H1 (cell line): ENCODE measurements around the gene POPDC2. TPM values are rescaled to one million over a fixed set of nuclear protein-coding genes. Genes with fewer than 3 reads are reported as not detected.

Source experiments
- CTCF ChIA-PET: fragments of 300-600 bp; sonication (Branson Sonifier 250); formaldehyde crosslinking; loops from one replicate; lab custom pipeline; 2021; ENCODE audit not compliant: partially characterized antibody; lab: Charles Lee
- POLR2A ChIA-PET: fragments of 300-600 bp; sonication (Branson Sonifier 250); formaldehyde crosslinking; loops from one replicate; lab custom pipeline; 2021; ENCODE audit warnings: inconsistent platforms; ENCODE audit not compliant: partially characterized antibody; lab: Charles Lee
- DNase-seq, 2 experiments: peaks; one replicate each; pipeline versions ENCODE4 v3.0.0 to v3.0.0-alpha.2; 2010 to 2022; ENCODE audit warnings: low spot score in 2 of 2, low read depth in 1 of 2, mixed read lengths in 1 of 2
- FAIRE-seq: peaks from 2 replicates; lab custom pipeline; 2011; peaks lifted over from hg19 to GRCh38; lab: Jason Lieb, UNC
- H2AFZ ChIP-seq: 2 replicates; pipeline ENCODE4 v1.8.1; 2012; ENCODE audit warnings: low read length, inconsistent platforms
- H2AK5ac ChIP-seq: 2 replicates; pipeline ENCODE4 v1.6.1; 2013; ENCODE audit warnings: low read depth, low read length
- H2BK120ac ChIP-seq: replicated peaks from 2 replicates; pipeline ENCODE3; 2013; ENCODE audit warnings: low read depth, low read length, inconsistent platforms
- H2BK12ac ChIP-seq: 2 replicates; pipeline ENCODE4 v1.6.1; 2013; ENCODE audit warnings: low read depth, low read length
- H2BK15ac ChIP-seq: 2 replicates; pipeline ENCODE4 v1.6.1; 2013; ENCODE audit warnings: low read length
- H2BK20ac ChIP-seq: 2 replicates; pipeline ENCODE4 v1.6.1; 2013; ENCODE audit warnings: low read length
- H2BK5ac ChIP-seq: 2 replicates; pipeline ENCODE4 v1.6.1; 2013; ENCODE audit warnings: low read depth, low read length
- H3K14ac ChIP-seq: 2 replicates; pipeline ENCODE4 v1.6.1; 2013; ENCODE audit warnings: inconsistent platforms; ENCODE audit not compliant: insufficient read length
- H3K18ac ChIP-seq: 2 replicates; pipeline ENCODE4 v1.6.1; 2013; ENCODE audit warnings: low read length; ENCODE audit errors: extremely low read depth
- H3K23ac ChIP-seq: 2 replicates; pipeline ENCODE4 v1.6.1; 2013; ENCODE audit warnings: inconsistent platforms; ENCODE audit not compliant: insufficient read length
- H3K23me2 ChIP-seq: 2 replicates; pipeline ENCODE4 v1.6.1; 2013; ENCODE audit warnings: low read depth, low read length
- H3K27ac ChIP-seq: 2 replicates; pipeline ENCODE4 v1.6.1; 2011; ENCODE audit warnings: low read depth, low read length, inconsistent platforms
- H3K27me3 ChIP-seq, 4 experiments: replicated peaks in 1 of 4; 1 replicate in 1 of 4; 2 replicates in 3 of 4; pipeline versions ENCODE4 v1.6.1 to v1.8.1; 2011 to 2013; ENCODE audit warnings: low read length in 3 of 4, mild to moderate bottlenecking in 3 of 4, inconsistent platforms in 2 of 4, mixed read lengths in 2 of 4, moderate library complexity in 1 of 4; ENCODE audit not compliant: control insufficient read depth in 3 of 4, insufficient read depth in 3 of 4; ENCODE audit errors: extremely low read depth in 1 of 4
- H3K36me3 ChIP-seq, 4 experiments: 2 replicates each; pipeline versions ENCODE4 v1.6.1 to v1.8.1; 2011 to 2013; ENCODE audit warnings: mild to moderate bottlenecking in 4 of 4, low read length in 3 of 4, moderate library complexity in 2 of 4, control low read depth in 1 of 4, inconsistent platforms in 1 of 4; ENCODE audit not compliant: insufficient read depth in 4 of 4, control insufficient read depth in 2 of 4
- H3K4ac ChIP-seq: replicated peaks from 2 replicates; pipeline ENCODE3; 2013; ENCODE audit warnings: low read length, low read depth, mixed read lengths, inconsistent platforms; ENCODE audit not compliant: insufficient read length
- H3K4me1 ChIP-seq, 4 experiments: replicated peaks in 1 of 4; 1 replicate in 1 of 4; 2 replicates in 3 of 4; pipeline versions ENCODE4 v1.6.1 to v1.8.1; 2011 to 2013; ENCODE audit warnings: low read length in 3 of 4, inconsistent platforms in 2 of 4, mixed read lengths in 1 of 4; ENCODE audit not compliant: insufficient read depth in 4 of 4, control insufficient read depth in 3 of 4
- H3K4me2 ChIP-seq, 2 experiments: 2 replicates each; pipeline versions ENCODE4 v1.6.1 to v1.8.1; 2011 to 2013; ENCODE audit warnings: low read depth in 2 of 2, low read length in 2 of 2, control low read depth in 1 of 2, inconsistent platforms in 1 of 2, mild to moderate bottlenecking in 1 of 2; ENCODE audit not compliant: insufficient read depth in 1 of 2
- H3K4me3 ChIP-seq, 4 experiments: fragments of 200-600, 300-600 bp in 1 of 4; sonication (generic), shearing (Covaris generic), sonication (Bioruptor Twin) in 1 of 4; 2 replicates each; pipeline versions ENCODE4 v1.5.1 to v1.8.1; 2011 to 2016; ENCODE audit warnings: low read length in 4 of 4, low read depth in 3 of 4, control low read depth in 2 of 4, inconsistent platforms in 2 of 4, mild to moderate bottlenecking in 2 of 4, mixed read lengths in 1 of 4, moderate library complexity in 1 of 4; ENCODE audit not compliant: insufficient read depth in 2 of 4; ENCODE audit errors: extremely low read depth in 1 of 4
- H3K56ac ChIP-seq: replicated peaks from 2 replicates; pipeline ENCODE3; 2013; ENCODE audit warnings: low read depth, mild to moderate bottlenecking, mixed read lengths, low read length, inconsistent platforms; ENCODE audit not compliant: insufficient read length
- H3K79me1 ChIP-seq: 2 replicates; pipeline ENCODE4 v1.6.1; 2013; ENCODE audit warnings: low read depth, low read length, control low read depth
- H3K79me2 ChIP-seq, 2 experiments: 2 replicates each; pipeline versions ENCODE4 v1.6.1 to v1.8.1; 2012 to 2013; ENCODE audit warnings: low read length in 2 of 2, mild to moderate bottlenecking in 2 of 2, inconsistent platforms in 1 of 2; ENCODE audit not compliant: insufficient read depth in 2 of 2, control insufficient read depth in 1 of 2
- H3K9ac ChIP-seq, 4 experiments: replicated peaks in 1 of 4; 1 replicate in 1 of 4; 2 replicates in 3 of 4; pipeline versions ENCODE4 v1.6.1 to v1.8.1; 2011 to 2013; ENCODE audit warnings: low read depth in 3 of 4, low read length in 3 of 4, control low read depth in 2 of 4, mild to moderate bottlenecking in 2 of 4, moderate library complexity in 2 of 4, inconsistent platforms in 1 of 4; ENCODE audit errors: extremely low read depth in 1 of 4
- H3K9me3 ChIP-seq, 2 experiments: 2 replicates each; pipeline versions ENCODE4 v1.6.1 to v1.8.1; 2012 to 2013; ENCODE audit warnings: mild to moderate bottlenecking in 2 of 2, moderate library complexity in 2 of 2, control low read depth in 1 of 2, inconsistent platforms in 1 of 2, low read depth in 1 of 2, low read length in 1 of 2, mixed read lengths in 1 of 2; ENCODE audit not compliant: insufficient read depth in 2 of 2
- H4K20me1 ChIP-seq, 2 experiments: replicated peaks in 1 of 2; 2 replicates each; pipeline versions ENCODE3 to v1.8.1; 2011 to 2013; ENCODE audit warnings: inconsistent platforms in 2 of 2, low read length in 2 of 2, mild to moderate bottlenecking in 1 of 2; ENCODE audit not compliant: insufficient read depth in 2 of 2, control insufficient read depth in 1 of 2
- H4K5ac ChIP-seq: 2 replicates; pipeline ENCODE4 v1.6.1; 2013; ENCODE audit warnings: low read length, low read depth, mixed read lengths, inconsistent platforms; ENCODE audit not compliant: insufficient read length
- H4K8ac ChIP-seq: 2 replicates; pipeline ENCODE4 v1.8.0; 2013; ENCODE audit warnings: mild to moderate bottlenecking, moderate library complexity, low read length, inconsistent platforms; ENCODE audit not compliant: insufficient read depth; ENCODE audit errors: extremely low read depth
- H4K91ac ChIP-seq: replicated peaks from 2 replicates; pipeline ENCODE3; 2013; ENCODE audit warnings: low read length, mixed read lengths, inconsistent platforms; ENCODE audit not compliant: insufficient read length
- WGBS, 2 experiments: shearing (Covaris generic) in 1 of 2; methylation state at CpG; one replicate each; pipeline versions ENCODE4 v1.1.6 to v1.1.7; 2013 to 2015; ENCODE audit warnings: low lambda C conversion rate in 2 of 2, mixed read lengths in 2 of 2, inconsistent platforms in 1 of 2, low coverage in 1 of 2, missing lambda C conversion rate in 1 of 2; ENCODE audit not compliant: insufficient replicate concordance in 2 of 2, insufficient coverage in 1 of 2, insufficient read length in 1 of 2; ENCODE audit errors: extremely low coverage in 1 of 2, missing lambda C conversion rate in 1 of 2; 5-methylcytosine and 5-hydroxymethylcytosine counted together
- polyA plus RNA-seq, 7 experiments: library from polyadenylated mRNA; depleted of rRNA in 3 of 7; stranded (reverse) in 5 of 7; unstranded in 2 of 7; fragments of >200 nt in 5 of 7; fragments of 200-250 nt in 2 of 7; gene quantifications; 1 replicate in 5 of 7; 2 replicates in 1 of 7; 4 replicates in 1 of 7; pipeline versions ENCODE4 v1.2.1 to v1.2.3, GENCODE V29; 2011 to 2013; ENCODE audit warnings: missing spikeins in 2 of 7, mixed read lengths in 2 of 7
- total RNA-seq: library from RNA; stranded (reverse); fragmentation: NEBNext Ultra II Directional; extraction: Animal tissue kit (Norgen Biotek cat#: 25700); gene quantifications from 2 replicates; pipeline ENCODE4 v1.2.1, GENCODE V29; 2021

POPDC2 gene
- total and polyA plus RNA-seq, 2 of the 8 experiments (the other 6 are each of a cell fraction or from before 2014, with no cell fraction given) = 0.65 to 1.1 TPM

DNA sequence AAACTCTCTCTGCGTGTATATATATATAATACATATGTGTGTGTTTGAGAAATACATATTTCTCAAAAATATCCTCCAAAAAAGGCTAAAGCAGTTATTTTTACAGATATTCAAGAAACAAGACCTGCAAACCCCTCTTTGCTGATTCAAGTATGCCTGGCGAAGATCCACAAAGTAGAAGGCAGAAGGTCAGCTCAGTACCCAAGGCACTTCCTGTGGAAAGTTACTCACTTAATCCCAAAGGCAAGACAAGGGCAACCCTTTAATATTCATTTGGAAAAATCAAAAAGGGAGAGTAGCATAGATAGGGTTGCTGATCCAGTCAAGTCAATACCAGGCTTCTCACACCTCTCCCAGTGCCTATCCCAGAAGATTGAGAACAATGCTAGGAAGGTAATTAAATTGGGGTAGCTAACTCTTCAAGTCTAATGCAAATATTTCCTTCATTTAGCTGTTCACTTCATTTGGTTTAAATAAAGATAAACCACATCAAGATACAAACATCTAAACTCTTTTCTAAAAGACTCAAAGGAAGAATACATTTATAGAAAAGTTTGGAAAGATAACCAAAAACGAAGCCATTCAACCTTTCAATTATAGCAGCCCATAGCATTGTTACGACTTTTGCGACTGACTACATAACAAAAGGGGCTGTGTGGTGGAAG lies 9.6 kb upstream of the POPDC2 start:
- H3K14ac ChIP-seq = no peak overlapping the region
- no peaks in the 10 kb centered on the region for H3K4me1 ChIP-seq
- H2BK5ac ChIP-seq = no peak overlapping the region
- FAIRE-seq (no peak), DNase-seq (no peak)
- H3K4me3 ChIP-seq = no peak overlapping the region
- no peak overlapping the region for H3K18ac ChIP-seq
- H3K27ac ChIP-seq = no peak overlapping the region
- ChIA-PET POLR2A (interaction anchor here (0.9 to 1.0 kb wide), 2 partner anchors 8 to 33 kb away, joined by 3 read pairs; no protein-coding TSS in a partner anchor), CTCF (no interaction called here)
- no peaks in the 10 kb centered on the region for H3K27me3 ChIP-seq
- no peaks in the 10 kb centered on the region for H4K20me1 ChIP-seq
- no peak overlapping the region for H2BK120ac ChIP-seq
- H2BK15ac ChIP-seq = no peak overlapping the region
- no peak overlapping the region for H3K23ac ChIP-seq
- no peak overlapping the region for H3K9ac ChIP-seq
- no peak overlapping the region for H4K8ac ChIP-seq
- H3K79me1 ChIP-seq = no peaks in the 10 kb centered on the region
- H4K91ac ChIP-seq = no peak overlapping the region
- H3K4me2 ChIP-seq = no peak overlapping the region
- no peaks in the 10 kb centered on the region; a peak in 1 of 4 replicates for H3K9me3 ChIP-seq
- H3K56ac ChIP-seq = no peak overlapping the region
- 93% methylated on average over 5 of the region's 5 CpGs; no CpG with 5 or more reads in 1 of the 2 experiments for WGBS, 2 experiments
- peaks cover 0 to 34% (median 20%) of the 10 kb centered on the region in 4 experiments; a peak in 6 of 8 replicates for H3K36me3 ChIP-seq
- peaks cover 0 to 2% of the 10 kb centered on the region in 2 experiments; a peak in 2 of 4 replicates for H3K79me2 ChIP-seq
- no peak overlapping the region for H2AFZ ChIP-seq
- no peak overlapping the region for H4K5ac ChIP-seq
- no peak overlapping the region for H2AK5ac ChIP-seq
- H2BK20ac ChIP-seq = no peak overlapping the region
- H2BK12ac ChIP-seq = no peak overlapping the region
- H3K4ac ChIP-seq = no peak overlapping the region
- H3K23me2 ChIP-seq = no peaks in the 10 kb centered on the region
